ENCODE data around the gene STK35.

STK35 gene

DNA sequence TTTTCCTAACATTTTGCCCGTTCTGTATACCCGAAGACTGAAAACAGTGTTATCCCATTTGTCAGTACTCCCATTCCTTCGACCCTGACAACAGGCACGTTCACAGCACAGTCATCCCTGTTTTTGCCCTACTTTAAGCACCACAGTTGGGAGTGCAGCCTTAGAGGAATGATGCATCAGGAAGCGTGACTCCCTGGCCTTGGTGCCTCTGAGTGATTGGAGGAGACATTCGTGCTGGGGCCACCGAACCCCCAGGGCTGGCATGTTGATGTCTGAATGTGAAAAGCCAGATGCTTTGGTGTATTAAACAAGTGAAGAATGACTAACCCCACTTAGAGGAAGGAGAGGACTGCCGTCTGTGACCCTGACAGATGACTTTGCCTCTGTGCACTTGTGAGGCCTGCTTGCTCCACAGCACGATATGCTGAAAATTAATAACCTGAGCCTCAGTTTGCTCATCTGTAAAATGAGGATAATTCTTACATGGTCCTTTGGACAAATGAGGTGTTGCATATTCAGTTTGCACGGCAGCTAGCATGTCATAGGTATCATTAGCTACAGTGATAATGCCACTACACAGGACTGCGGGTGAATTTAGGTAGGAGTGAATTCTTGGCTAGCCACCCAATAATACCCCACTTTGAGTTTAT lies 36.0 kb downstream of the STK35 start:
- no peak for DNase-seq

DNA sequence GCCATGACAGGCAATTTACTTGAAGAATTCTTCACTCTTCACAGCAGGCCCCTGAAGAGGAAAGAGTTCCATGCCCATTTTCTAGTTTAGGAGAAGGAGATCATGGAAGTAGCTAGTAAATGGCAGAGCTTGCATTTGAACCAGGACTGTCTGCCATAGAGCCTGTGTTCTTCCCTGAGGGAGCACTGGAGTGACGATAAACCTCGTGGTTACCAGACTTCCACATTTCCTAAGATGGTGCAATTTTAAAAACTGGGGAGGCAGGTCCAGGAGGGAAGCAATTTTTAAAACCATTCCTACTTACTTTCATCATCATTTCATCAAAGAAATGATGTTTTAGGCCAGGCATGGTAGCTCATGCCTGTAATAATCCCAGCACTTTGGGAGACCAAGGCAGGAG lies 36.8 kb downstream of the STK35 start:
- DNase-seq: no peak

DNA sequence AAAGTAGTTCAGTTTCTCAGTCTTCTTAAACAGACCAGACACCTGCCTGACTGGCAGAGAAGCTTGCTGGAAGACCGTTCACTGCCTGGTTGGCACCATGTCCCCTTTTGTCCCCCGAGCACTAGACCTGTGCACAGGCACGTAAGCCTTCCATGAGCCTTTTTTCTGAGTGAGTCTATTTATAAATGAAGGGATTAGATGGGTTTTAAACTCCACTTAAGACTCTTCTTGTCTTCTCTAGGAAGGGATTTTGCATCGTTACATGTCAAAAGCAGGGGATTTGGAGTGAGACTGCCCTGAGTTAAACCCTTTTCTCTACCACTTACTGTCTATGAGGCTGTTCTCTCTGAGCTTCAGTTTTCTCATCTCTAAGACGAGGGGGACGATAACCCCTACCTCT lies 37.6 kb downstream of the STK35 start:
- DNase-seq: no peak

DNA sequence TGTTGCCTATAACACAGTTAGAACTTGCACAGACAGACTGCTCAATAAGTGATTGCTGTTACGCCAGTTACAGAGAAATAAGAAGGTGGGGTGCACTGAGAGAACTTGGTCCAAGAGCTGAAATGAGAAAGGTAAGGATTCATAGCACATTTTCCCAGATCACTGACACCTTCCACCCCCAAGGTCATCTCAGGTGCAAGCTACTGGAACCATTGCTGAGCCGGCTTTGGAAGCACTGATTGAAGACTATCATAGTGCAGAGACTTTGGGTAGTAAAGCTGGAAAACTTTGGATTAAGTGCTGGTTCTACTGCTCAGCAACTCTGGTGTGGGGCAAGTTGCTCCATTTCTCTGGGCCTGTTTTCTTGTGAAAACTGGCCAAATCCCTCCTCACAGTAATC lies 38.1 kb downstream of the STK35 start:
- DNase-seq: no peak

DNA sequence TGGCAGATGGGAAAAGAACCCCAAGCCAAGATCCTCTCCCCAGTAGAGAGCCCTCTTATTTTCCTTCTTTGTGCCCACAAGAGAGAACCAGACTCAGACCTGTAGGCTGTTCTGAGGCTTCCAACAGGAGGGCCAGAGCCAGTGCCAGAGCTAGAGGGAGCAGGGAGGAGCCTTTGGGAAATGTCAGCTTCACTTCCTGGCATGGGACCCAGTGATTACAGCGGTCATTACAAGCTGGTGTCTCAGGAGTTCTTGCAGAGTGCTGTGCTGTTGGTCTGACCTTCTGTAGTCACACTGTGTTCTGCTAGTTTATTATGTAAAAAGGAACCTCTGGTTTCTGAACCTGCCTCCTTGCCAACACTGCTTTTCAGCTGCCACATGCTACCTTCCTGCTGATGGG lies 38.9 kb downstream of the STK35 start:
- DNase-seq: no peak

DNA sequence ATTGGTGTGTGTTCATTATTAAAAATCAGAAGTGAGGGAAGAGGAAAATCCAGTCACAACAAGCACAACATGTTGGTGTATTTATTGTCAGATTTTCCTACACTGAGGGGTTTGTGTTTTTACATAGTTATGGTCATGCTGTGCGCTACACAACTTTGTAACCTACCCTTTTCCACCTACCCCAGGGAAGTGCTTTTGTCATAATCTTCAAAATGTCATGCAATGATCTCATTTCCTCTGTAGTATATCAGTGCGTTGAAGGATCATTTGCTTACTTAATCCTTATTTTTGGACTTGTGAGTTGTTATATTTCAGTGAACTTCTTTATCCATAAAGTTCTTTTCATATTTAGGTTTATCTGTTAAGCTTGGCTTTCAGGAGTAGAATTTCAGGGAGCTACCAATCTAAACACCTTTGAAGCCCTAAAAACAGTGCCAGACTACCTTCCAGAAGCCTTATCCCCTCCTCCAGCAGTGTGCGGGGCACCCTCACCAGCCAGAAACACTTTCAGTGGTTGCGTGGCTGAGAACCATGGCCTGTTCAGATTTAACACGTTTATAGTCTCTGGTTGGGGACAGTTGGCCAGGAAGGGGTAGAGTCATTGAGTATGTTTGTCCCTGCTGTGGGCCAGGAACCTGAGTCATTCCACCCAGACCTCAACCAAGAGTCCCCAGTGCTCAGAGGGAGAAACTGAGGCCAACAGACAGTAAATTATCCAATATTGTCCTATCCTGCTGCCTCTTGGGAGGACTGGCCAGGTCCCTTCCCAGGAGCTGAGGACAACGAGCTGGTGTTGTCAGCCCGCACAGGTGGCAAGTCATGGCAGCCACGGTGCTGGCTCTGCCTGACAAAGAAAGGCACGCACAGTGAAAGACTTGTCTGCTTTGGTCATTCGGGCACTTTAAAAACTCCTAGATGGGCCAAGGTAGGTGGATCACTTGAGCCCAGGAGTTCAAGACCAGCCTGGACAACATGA lies 40.3 kb downstream of the STK35 start:
- DNase-seq: no peak

DNA sequence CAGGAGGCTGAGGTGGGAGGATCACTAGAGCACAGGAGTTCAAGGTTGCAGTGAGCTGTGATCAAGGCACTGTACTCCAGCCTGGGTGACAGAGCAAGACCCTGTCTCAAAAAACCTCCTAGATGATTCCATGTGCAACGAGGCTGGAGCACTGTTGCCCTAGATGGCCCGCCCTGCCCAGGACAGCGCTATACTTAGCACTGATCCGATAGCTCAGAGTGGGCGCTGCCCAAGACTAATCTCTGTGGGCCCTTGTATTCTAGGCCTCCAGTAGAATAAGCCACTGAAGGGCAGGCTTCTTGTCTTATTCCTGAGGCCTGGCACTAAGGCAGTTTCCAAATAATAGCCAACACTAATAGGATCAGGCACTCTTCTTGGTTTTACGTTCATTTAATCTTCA lies 41.0 kb downstream of the STK35 start:
- DNase-seq: no peak

DNA sequence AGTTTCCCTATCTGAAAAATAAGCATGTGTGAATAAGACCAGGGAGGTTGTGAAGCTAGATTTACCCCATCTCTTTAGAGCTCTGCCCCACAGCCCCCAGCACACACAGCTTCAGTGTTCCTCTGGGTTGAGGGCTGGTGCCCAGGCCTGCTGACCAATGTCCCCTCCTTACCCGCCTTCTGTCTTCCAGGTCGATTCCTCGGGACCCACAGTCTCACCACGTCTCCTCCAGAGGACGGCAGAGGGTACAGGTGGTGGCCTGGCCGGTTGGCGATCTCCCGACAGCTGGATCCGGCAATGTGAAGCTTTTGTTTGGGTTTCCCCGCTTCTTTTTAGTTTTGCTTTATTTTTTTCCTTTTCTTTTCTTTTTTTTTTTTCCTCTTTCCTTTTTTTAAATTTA lies 42.0 kb downstream of the STK35 start:
- DNase-seq: no peak

DNA sequence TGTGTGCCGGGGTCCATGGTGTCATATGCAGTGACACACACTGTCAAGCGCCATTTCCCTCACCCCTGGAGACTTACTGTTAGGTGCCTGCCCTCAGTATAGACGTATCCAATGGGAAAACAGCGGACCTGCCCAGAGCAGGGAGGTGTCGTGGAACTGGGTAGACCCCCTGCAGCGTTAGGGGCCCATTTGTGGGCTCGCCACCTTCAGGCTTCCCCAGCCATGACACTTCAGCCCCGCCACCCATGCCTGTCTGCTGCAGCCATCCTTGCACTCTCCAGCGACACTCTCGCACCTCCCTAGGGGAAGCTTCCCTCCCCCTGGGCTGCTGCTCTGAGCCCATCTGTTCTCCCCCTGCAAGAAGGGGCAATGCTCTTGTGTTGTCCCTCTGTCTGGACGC lies 43.2 kb downstream of the STK35 start:
- no peak for DNase-seq

DNA sequence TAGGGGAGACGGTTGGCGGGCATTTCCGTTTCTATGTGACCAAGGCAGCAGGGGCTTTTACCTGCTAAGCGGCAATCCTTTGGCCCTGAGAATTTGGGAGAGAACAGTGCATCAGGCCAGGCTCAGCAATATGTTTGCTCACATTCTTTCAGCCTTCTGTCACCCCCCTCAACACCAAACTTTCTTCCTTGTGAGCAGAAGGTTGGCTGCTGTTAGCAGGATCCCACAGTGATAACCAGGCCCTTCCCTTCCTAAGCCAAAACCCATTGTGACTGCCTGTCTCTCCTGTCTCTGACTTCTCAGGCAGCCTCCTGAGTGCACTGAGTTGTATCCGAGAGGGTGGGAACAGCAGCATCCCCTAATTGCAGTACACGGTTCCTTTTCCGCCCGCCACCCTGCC lies 43.7 kb downstream of the STK35 start:
- DNase-seq: no peak

DNA sequence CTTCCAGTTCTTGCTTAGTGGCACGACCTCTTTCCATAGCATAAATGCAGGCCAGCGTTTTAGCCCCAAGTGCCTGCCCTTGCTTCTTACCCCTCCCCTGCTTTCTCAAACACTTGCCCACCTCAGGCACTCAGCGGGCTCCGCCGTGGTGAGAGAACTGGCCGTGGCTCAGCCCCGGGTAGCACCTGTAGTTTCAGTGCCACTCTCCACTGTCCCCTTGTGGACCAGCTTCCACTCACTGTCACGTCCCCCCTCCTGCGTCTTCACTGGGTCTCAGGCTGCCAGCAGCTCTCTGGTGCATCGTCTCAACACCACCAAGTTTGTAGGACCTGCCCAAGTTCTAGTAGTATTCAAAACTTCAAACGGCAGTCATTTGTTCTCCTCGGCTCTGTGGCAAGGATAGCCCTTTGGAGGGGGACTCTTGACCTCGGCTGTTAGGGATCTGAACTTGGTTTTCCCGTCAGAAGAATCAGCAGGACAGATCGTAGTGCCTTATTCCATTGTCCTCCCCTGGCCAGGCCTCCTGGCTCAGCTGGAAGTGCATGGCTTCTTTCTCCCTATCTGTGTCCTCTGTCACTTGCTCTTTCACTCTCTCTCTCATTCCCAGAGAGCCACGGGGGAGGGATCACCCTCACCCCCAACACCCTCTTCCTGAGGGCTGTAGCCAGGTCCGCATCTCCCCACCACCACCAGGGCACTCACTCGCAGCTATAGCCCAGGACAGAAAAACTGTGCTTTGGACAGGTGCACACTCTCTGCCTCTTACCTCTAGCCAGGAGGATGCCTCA lies 44.6 kb downstream of the STK35 start:
- no peak for DNase-seq

DNA sequence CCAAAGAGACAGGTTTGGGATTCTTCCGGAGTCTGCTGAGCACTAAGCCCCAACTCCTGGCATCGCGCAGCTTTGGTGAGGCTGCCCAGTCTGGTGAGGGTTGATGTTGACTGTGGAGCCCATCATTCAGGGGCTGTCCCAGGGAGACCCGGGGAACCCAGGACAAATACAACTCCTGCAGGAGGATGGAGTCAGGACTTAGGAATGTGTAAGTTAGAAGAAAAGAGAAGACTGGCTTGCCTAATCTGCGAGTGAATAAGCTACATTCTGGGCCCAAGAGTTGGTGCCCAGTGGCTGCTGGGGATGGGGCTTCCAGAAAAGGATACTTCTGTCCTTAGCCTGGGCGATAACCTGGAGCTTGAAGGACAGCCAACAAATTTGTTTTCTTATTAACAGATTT lies 47.9 kb downstream of the STK35 start:
- no peak for DNase-seq

DNA sequence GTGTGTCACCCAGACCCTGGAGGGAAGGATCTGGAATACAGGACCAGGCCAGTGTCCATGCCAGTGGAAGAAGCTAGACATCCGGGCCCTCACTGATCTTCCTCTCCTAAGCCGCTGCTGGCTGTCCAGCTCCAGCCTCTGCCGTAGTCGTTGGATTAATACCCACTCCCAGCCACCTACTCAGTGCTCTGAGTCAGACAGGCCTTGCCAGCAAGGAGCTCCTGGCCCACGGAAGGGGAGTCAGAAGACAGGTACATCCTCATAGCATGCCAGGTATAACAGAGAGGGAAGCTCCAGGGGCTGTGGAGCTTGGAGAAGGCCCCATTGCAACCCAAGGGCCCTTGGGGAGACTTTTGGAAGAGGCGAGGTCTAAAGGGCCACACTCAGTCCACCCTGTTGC lies 49.0 kb downstream of the STK35 start:
- no peak for DNase-seq

DNA sequence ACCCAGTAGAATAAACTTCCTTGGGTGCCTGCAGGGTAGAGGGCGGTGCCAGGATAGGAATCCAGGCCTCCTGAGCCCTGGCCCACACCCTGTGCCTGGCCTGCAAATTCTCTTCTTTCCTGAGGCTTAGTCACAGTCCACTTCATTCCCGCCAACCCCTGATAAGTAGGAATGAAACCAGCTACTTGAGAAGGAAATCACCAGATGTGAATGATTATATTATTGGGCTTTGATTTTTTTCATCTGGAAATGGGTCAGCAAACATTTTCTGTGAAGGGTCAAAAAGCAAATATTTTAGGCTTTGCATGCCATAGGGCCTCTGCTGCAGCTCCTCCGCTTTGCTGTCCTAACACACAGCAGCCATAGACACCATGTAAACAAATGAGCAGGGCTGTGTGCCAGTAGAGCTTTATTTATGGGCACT lies 50.2 kb downstream of the STK35 start:
- DNase-seq: no peak

DNA sequence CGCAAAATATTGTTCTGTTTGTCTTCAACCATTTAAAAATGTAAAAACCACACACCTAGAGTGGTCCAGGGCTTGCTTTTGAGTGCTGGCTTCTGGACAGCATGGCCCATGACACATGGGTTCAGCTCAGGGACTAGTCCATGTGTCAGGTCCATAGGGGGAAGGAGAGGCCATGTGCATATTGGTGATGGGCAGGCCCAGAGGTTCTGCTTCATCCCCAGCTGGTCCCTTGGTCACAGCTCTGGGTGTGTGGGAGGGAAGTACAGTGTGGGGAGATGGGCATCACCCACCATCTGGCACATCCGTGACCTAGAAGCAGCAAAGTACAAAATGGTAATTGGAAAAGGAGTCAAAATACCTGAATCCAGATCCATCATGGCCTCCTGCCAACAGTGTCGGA lies 50.7 kb downstream of the STK35 start:
- no peak for DNase-seq

DNA sequence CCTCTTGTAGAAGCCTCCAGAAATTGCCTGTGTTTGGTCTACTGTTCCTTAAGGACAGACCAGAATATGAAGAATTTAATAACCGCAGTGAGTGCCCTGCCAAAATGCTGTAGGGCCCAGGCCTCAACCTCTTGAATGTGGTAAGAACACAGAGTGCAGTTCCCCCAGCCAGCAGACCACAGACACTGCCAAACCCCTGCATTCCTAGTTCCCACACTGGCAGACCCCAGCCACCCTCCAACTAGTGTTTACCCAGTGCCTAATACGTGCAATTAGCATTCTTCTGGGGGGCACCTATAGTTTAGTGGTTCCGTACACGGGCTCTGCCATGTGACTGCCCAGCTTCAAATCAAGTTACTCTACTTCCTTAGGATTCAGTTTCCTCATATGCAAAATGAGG lies 51.7 kb downstream of the STK35 start:
- no peak for DNase-seq

DNA sequence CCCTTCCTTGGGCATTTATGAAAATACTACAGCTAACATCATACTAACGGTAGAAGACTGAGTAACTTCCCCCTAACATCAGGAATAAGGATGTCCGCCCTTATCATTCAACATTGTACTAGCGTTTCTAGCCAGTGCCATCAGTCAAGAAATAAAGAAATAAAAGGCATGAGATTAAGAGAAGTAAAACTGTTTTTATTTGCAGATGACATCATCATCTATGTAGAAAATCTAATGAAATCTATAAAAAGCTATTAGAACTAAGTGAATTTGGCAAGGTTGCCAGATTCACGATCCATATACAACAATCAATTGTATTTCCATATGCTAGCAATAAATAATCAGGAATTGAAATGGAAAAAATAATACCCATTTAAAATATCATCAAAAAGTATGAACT lies 54.6 kb downstream of the STK35 start:
- no peak for DNase-seq

DNA sequence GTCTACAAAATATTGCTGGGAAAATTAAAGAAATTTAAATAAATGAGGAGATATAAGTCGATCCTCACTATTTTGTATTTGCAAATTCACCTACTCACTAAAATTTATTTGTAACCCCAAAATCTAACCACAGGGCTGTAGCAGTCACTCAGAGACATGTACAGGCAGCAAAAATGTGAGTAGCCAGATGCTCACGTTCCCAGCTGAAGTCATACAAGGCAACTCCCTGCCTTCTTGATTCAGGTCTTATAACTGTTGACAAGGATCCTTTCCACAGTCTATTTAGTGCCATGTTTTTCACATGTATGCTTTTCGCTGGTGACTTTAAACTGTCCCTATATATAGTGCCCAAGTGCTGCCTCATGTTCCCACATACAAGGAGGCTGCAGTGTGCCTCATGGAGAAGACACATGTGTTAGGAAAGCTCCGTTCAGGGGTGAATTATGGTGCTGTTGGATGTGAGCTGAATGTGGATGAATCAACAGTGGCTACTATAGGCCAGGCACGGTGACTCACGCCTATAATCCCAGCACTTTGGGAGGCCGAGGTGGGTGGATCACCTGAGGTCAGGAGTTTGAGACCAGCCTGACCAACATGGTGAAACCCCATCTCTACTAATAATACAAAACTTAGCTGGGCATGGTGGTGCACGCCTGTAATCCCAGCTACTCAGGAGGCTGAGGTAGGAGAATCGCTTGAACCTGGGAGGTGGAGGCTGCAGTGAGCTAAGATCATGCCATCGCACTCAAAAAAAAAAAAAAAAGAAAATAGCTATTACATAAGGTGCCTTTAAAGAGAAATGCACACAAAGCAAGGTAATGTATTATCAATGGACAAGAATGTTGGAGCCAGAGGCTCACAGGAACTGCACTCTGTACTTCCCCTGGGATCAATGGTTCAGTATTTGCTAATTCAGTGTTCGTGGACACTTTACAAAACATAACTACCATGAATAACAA lies 55.3 kb downstream of the STK35 start:
- DNase-seq: no peak

DNA sequence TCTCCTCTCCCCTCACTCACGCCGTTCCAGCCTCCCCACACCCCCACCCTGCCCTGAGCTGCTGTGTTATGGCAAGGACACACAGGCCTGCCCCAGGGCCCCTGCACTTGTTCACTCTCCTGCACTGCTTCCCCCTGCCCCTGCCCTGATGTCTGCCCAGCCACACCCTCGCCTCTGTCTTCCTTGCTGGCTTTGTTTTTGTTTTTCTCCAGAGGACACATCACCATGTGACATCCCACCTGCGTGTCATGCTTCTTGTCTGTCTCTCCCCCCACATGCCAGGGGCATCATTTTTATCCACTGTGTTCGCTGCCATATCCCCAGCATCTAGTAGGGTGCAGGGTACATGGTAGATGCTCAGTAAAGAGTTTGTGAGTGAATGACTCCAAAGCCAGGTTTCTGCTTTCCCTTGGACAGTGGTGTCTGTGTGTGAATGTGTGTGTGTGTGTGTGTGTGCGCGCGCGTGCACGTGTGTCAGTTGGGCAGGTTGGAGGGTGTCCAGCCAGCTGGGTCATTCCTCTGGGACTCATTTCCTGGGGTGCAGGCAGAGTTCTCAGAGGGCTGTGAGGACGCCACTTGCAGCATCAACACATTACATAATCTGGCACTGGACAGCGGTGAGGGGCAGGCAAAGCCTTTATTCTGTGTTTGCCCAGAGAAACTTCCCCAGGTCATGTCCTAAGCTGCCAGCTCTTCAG lies 60.6 kb downstream of the STK35 start:
- no peak for DNase-seq

DNA sequence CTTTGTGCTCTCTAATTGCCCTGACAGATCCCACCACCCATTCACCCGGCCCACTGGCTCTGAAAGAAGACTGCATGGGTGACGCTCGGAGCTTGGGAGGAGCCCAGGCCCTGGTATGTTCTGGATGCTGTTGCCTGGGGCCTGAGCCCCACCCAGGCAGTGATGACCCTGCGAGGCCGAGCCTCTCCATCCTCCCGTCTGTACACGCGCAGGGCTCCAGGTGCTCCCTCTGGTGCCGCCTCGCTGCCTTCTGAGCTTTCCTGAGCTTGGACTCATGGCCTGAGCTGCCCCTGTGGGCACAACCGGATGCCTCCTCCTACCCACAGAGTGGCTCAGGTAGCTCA lies 61.2 kb downstream of the STK35 start:
- no peak for DNase-seq

DNA sequence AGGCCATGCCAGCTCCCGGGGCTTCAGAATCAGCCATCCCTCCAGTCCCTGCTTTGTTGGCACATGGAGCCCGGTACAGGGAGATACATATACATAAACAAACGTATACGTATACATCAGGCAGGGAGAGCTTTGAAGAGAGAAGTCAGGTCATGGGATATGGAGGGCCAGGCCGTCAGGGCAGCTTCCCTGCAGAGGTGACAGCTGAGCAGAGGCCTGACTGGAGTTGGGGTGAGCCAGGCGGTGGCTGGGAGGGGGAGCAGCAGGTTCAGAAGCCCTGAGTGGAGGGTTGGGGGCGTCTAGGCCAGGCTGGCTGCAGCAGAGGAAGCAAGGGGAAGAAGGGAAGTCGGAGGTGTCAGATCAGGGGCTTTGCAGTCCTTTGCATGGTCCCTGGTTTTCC lies 61.7 kb downstream of the STK35 start:
- no peak for DNase-seq

DNA sequence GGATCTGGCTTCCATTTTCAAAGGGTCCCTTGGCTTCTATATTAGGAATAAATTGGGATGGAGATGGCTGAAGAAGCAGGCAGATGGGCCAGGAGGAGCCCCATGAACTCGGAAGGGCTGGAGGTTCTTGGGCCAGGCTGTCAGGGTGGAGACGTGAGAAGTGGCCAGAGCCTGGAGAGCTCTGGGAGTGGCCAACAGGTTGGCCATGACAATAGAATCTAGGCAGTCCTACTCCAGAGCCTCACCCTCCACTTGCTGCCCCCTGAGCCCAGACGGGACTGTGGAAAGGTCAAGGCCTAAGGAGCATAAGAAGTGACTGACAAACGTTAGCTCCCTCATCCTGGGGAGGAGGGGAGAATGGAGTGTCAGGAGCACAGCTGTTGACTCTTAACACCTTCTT lies 62.1 kb downstream of the STK35 start:
- DNase-seq: no peak
